SK-N-MC (cell line): ENCODE data around the gene LSM10.

Experiments
- EZH2 ChIP-seq: fragments of 200-600 bp; sonication (generic); IDR thresholded peaks from one replicate; pipeline ENCODE4 v1.6.1; 2017; ENCODE audit warnings: antibody characterized with exemption
- POLR2AphosphoS5 ChIP-seq: IDR thresholded peaks from 2 replicates; pipeline ENCODE4 v1.6.1; 2012; ENCODE audit warnings: mild to moderate bottlenecking, low read depth, low read length, borderline replicate concordance

GRCh38 chr1:36402504-36402890 is 4.8 kb upstream of the LSM10 start:
- TF ChIP-seq EZH2 (no peak), POLR2AphosphoS5 (no peak)
